ENCODE data around the gene ARL13B. TPM values are rescaled to one million over a fixed set of nuclear protein-coding genes. Genes with fewer than 3 reads are reported as not detected.

The ARL13B gene
- total and polyA plus RNA-seq, 2 donors (not counting 1 experiment from before 2014, with no cell fraction given) = 8.4 to 10.7 TPM

DNA sequence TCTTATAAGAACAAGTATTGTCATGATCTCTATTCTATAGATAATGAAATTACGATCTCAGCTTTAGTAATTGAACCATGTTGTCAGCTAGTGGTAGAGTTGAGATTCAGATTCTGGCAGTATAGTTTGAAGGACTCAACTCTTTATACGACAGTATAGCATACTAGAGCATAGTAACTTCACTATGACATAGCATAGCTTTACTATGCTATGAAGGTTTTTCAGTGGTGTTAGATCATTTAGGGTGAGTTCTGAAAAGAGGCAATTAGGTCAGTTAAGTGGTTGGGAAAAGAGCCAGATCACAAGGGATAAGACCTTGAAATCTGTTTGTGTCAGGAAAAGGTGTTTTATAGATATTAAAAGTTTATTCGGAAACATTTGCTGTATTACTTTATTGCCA lies 40.3 kb downstream of the ARL13B start:
- Histone ChIP-seq H4K20me1 (ENCODE audit: control insufficient read depth, extremely low read depth, insufficient read depth, low read length) (no peaks in the 10 kb centered on the region), H3K36me3 (ENCODE audit: control insufficient read depth, insufficient read depth, low read length) (no peaks in the 10 kb centered on the region), H3K4me2 (ENCODE audit: extremely low read depth, insufficient read depth, low read length) (no peak overlapping the region), H2AFZ (ENCODE audit: low read length) (no peak overlapping the region), H3K27me3 (ENCODE audit: control insufficient read depth, insufficient read depth, low read length) (no peaks in the 10 kb centered on the region), H3K4me3 (replicated peaks in 1 of 4; ENCODE audit: control extremely low read depth in 1 of 4, insufficient read depth in 1 of 4, low read depth in 3 of 4, low read length in 4 of 4) (no peak overlapping the region), H3K79me2 (ENCODE audit: control insufficient read depth, insufficient read depth, low read length) (no peaks in the 10 kb centered on the region), H3K27ac (ENCODE audit: insufficient read depth, low read length) (no peak overlapping the region), H3K9me3 (ENCODE audit: control insufficient read depth, insufficient read depth, low read depth, low read length) (no peaks in the 10 kb centered on the region), H3K4me1 (ENCODE audit: control insufficient read depth, extremely low read depth, insufficient read depth, low read length) (no peaks in the 10 kb centered on the region), H3K9ac (ENCODE audit: insufficient read depth, low read length) (no peak overlapping the region)
- DNase-seq (ENCODE audit: low read depth in 2 of 2) = no peak
- no peak for TF ChIP-seq EZH2 (IDR thresholded peaks at IDR 0.05; ENCODE audit: low read length, missing control alignments)
- TF ChIP-seq, protein P1, sequence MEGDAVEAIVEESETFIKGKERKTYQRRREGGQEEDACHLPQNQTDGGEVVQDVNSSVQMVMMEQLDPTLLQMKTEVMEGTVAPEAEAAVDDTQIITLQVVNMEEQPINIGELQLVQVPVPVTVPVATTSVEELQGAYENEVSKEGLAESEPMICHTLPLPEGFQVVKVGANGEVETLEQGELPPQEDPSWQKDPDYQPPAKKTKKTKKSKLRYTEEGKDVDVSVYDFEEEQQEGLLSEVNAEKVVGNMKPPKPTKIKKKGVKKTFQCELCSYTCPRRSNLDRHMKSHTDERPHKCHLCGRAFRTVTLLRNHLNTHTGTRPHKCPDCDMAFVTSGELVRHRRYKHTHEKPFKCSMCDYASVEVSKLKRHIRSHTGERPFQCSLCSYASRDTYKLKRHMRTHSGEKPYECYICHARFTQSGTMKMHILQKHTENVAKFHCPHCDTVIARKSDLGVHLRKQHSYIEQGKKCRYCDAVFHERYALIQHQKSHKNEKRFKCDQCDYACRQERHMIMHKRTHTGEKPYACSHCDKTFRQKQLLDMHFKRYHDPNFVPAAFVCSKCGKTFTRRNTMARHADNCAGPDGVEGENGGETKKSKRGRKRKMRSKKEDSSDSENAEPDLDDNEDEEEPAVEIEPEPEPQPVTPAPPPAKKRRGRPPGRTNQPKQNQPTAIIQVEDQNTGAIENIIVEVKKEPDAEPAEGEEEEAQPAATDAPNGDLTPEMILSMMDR (conservative IDR thresholded peaks at IDR 0.05 in 1 of 2, IDR thresholded peaks at IDR 0.05 in 1 of 2; ENCODE audit: low read depth in 1 of 2, low read length in 2 of 2) = no peak

DNA sequence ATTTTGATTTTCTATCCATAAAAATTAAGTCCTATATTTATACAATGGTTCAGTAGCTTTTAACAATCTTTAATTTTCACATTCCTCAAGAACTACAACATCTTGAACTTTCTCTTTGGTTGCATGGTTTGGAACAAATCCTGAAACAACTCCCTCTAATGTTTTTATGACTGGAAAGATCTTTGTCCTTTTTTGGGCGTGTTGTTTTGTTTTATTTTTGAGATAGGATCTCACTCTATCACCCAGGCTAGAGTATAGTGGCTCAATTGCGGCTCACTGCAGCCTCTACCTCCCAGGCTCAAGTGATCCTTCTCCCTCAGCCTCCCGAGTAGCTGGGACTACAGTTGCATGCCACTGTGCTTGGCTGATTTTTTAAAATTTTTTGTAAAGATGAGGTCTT lies 44.4 kb downstream of the ARL13B start:
- Histone ChIP-seq H2AFZ (ENCODE audit: low read length) (no peak overlapping the region), H4K20me1 (ENCODE audit: control insufficient read depth, extremely low read depth, insufficient read depth, low read length) (no peaks in the 10 kb centered on the region)
- DNase-seq (ENCODE audit: low read depth in 2 of 2) = peak; percentile 56 to 61

DNA sequence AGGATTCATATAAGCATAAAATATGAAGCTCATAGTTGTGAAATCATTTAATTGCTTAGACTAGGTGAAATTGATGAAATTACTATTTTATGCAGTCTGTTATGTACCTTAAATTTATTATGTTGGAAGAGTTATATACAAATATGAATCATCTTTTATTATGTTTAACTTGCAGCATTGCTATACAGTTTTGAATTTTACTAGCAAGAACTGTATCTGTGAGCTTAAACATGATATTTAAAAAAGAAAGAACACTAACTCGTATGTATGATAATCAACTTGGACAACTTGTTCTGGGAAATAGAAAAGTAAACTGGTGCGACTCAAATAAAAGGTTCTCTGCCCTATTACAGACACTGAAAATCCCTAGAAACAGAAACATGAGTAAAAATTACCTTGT lies 46.7 kb downstream of the ARL13B start:
- Histone ChIP-seq H3K27me3 (ENCODE audit: control insufficient read depth, insufficient read depth, low read length) (no peaks in the 10 kb centered on the region), H3K9ac (ENCODE audit: insufficient read depth, low read length) (no peak overlapping the region), H3K79me2 (ENCODE audit: control insufficient read depth, insufficient read depth, low read length) (no peaks in the 10 kb centered on the region), H3K4me2 (ENCODE audit: extremely low read depth, insufficient read depth, low read length) (no peak overlapping the region), H4K20me1 (ENCODE audit: control insufficient read depth, extremely low read depth, insufficient read depth, low read length) (no peaks in the 10 kb centered on the region), H3K27ac (ENCODE audit: insufficient read depth, low read length) (no peak overlapping the region), H3K9me3 (ENCODE audit: control insufficient read depth, insufficient read depth, low read depth, low read length) (no peaks in the 10 kb centered on the region), H3K4me1 (ENCODE audit: control insufficient read depth, extremely low read depth, insufficient read depth, low read length) (no peaks in the 10 kb centered on the region), H2AFZ (ENCODE audit: low read length) (no peak overlapping the region), H3K4me3 (replicated peaks in 1 of 4; ENCODE audit: control extremely low read depth in 1 of 4, insufficient read depth in 1 of 4, low read depth in 3 of 4, low read length in 4 of 4) (no peak overlapping the region), H3K36me3 (ENCODE audit: control insufficient read depth, insufficient read depth, low read length) (no peaks in the 10 kb centered on the region)
- no peak for DNase-seq (ENCODE audit: low read depth in 2 of 2)
- TF ChIP-seq EZH2 (IDR thresholded peaks at IDR 0.05; ENCODE audit: low read length, missing control alignments) = no peak
- TF ChIP-seq, protein P1 (conservative IDR thresholded peaks at IDR 0.05 in 1 of 2, IDR thresholded peaks at IDR 0.05 in 1 of 2; ENCODE audit: low read depth in 1 of 2, low read length in 2 of 2) = no peak

More for the DNA sequence above, 44.4 kb downstream of the ARL13B start:
- Histone ChIP-seq H3K27ac (ENCODE audit: insufficient read depth, low read length) (no peak overlapping the region), H3K36me3 (ENCODE audit: control insufficient read depth, insufficient read depth, low read length) (no peaks in the 10 kb centered on the region), H3K9ac (ENCODE audit: insufficient read depth, low read length) (no peak overlapping the region), H3K9me3 (ENCODE audit: control insufficient read depth, insufficient read depth, low read depth, low read length) (no peaks in the 10 kb centered on the region), H3K4me1 (ENCODE audit: control insufficient read depth, extremely low read depth, insufficient read depth, low read length) (no peaks in the 10 kb centered on the region), H3K79me2 (ENCODE audit: control insufficient read depth, insufficient read depth, low read length) (no peaks in the 10 kb centered on the region), H3K27me3 (ENCODE audit: control insufficient read depth, insufficient read depth, low read length) (no peaks in the 10 kb centered on the region), H3K4me3 (replicated peaks in 1 of 4; ENCODE audit: control extremely low read depth in 1 of 4, insufficient read depth in 1 of 4, low read depth in 3 of 4, low read length in 4 of 4) (no peak overlapping the region), H3K4me2 (ENCODE audit: extremely low read depth, insufficient read depth, low read length) (no peak overlapping the region)
- TF ChIP-seq, protein P1 (conservative IDR thresholded peaks at IDR 0.05 in 1 of 2, IDR thresholded peaks at IDR 0.05 in 1 of 2; ENCODE audit: low read depth in 1 of 2, low read length in 2 of 2) = no peak
- no peak for TF ChIP-seq EZH2 (IDR thresholded peaks at IDR 0.05; ENCODE audit: low read length, missing control alignments)

All from fibroblast of lung (primary cell).